ENCODE data around the gene RIOK3. TPM values are rescaled to one million over a fixed set of nuclear protein-coding genes. Genes with fewer than 3 reads are reported as not detected.

Gene RIOK3, protein sequence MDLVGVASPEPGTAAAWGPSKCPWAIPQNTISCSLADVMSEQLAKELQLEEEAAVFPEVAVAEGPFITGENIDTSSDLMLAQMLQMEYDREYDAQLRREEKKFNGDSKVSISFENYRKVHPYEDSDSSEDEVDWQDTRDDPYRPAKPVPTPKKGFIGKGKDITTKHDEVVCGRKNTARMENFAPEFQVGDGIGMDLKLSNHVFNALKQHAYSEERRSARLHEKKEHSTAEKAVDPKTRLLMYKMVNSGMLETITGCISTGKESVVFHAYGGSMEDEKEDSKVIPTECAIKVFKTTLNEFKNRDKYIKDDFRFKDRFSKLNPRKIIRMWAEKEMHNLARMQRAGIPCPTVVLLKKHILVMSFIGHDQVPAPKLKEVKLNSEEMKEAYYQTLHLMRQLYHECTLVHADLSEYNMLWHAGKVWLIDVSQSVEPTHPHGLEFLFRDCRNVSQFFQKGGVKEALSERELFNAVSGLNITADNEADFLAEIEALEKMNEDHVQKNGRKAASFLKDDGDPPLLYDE
- 137 and 151 TPM in 2 replicates for total RNA-seq

DNA sequence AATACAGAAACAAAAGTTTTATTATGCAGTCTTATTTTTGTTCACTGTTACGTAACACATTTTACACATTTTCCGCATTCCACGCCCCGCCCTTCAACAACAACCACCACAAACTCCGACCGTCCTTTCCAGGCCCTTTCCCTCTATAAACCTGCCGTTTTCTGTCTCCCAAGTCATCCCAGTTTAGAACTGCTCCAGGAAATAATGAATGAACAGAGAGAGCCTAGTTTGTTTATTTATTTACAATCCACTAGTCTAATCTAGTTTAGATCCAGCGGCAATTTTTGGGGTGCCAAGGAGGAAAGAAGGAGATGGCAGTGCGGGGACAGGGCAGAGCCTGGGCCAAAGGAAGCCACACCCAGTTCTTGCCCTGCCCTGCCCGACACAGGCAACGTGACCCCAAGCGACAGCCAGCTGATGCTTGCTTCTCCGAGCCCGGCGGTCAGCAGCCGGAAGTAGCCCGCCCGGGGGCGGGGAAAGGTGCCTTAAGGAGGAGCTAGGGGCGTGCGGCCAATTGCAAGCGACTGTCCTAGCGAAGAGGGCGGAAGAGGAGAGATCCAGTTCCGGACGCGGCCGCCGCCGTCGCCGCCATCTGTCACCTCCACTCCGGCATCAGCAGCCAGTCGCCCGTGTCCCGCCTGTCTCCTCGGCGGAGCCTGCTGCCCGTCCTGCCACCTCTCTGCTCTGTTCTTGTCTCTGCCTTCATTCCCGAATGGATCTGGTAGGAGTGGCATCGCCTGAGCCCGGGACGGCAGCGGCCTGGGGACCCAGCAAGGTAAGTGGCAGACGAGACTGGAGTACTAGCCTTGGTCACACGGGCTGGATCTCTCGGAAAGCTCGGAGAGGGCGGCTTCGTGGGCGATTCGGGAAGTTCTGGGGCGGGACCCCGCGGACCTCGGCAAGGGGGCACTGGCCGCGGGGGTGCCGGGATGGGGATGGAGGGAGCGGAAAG lies at the start of gene RIOK3:
RIOK3 (plus strand) TSS at position 560 of the 952 bp plus-strand sequence; CDS start at position 713, 153 bp downstream.

GRCh38 chr18:23503038-23503962 lies 50.2 kb downstream of the RIOK3 start, which contains the start of gene RMC1:
Gene RMC1, plus strand, starts transcription at chr18:23503511. Its CDS starts 108 bp downstream, at chr18:23503619.

Small RNA genes lying within 50 kb of the gene (small RNA-seq; reads per million reads assigned to genes)
- gene AC026634.1 (not detected), gene RF00019 (not detected)

Other genes starting within 250 kb of the RIOK3 start
- gene RMC1, start 50.2 kb downstream of the RIOK3 start, total RNA-seq, result 19.0 and 20.3 TPM in 2 replicates
- gene NPC1, start 133.2 kb downstream of the RIOK3 start, total RNA-seq, result 83.2 and 142 TPM in 2 replicates
- 4.1 and 9.5 TPM in 2 replicates for gene ANKRD29, start 209.6 kb downstream of the RIOK3 start, total RNA-seq
- 3.9 and 7.1 TPM in 2 replicates for gene LAMA3, start 236.2 kb downstream of the RIOK3 start, total RNA-seq